HG03066 (cell line): Measurements from ENCODE around the gene C13orf46.
"Not testable (repeated sequence)": the region's sequence is repeated elsewhere in the genome, so short reads cannot be mapped to it uniquely, and the experiment has no call there.

ENCODE experiments used
- ATAC-seq: cut with Tn5 transposase; IDR thresholded peaks from one replicate; pipeline ENCODE4 v1.9.1; 2021; ENCODE audit warnings: low read depth; ENCODE audit not compliant: unreplicated experiment

C13orf46 gene

GRCh38 chr13:113995051-113995601 is 21.2 kb upstream of the C13orf46 start:
- ATAC-seq = no peak

- ATAC-seq = no peak
These were observed 18.6 kb upstream of the C13orf46 start for GRCh38 chr13:113992276-113993005.

GRCh38 chr13:113991676-113992179 is 17.9 kb upstream of the C13orf46 start:
- ATAC-seq = no peak

- no peak for ATAC-seq
These were observed 17.4 kb upstream of the C13orf46 start for GRCh38 chr13:113991191-113991669.

- no peak for ATAC-seq
These were observed 16.5 kb upstream of the C13orf46 start for GRCh38 chr13:113990321-113990837.

- ATAC-seq = no peak
These were observed 15.9 kb upstream of the C13orf46 start for GRCh38 chr13:113989585-113990300.

GRCh38 chr13:113988859-113989258 is 15.0 kb upstream of the C13orf46 start:
- not testable (repeated sequence) for ATAC-seq

- ATAC-seq = no peak
These were observed 8.4 kb upstream of the C13orf46 start for GRCh38 chr13:113982296-113982661.

- ATAC-seq = no peak
These were observed 7.9 kb upstream of the C13orf46 start for GRCh38 chr13:113981611-113982295.

- ATAC-seq = no peak
These were observed 7.3 kb upstream of the C13orf46 start for GRCh38 chr13:113981194-113981605.

GRCh38 chr13:113980489-113981064 is 6.7 kb upstream of the C13orf46 start:
- no peak for ATAC-seq

- no peak for ATAC-seq
These were observed 6.1 kb upstream of the C13orf46 start for GRCh38 chr13:113979791-113980471.

GRCh38 chr13:113978741-113979481 is 5.0 kb upstream of the C13orf46 start:
- ATAC-seq = no peak

GRCh38 chr13:113977976-113978375 is 4.1 kb upstream of the C13orf46 start:
- no peak for ATAC-seq

- no peak for ATAC-seq
These were observed 3.1 kb upstream of the C13orf46 start for GRCh38 chr13:113976711-113977684.

- no peak for ATAC-seq
These were observed 1.5 kb upstream of the C13orf46 start for GRCh38 chr13:113975416-113975815.

- ATAC-seq = no peak
These were observed 717 bp upstream of the C13orf46 start for GRCh38 chr13:113974304-113975281.
